T-helper 2 cell treated with Interferon-gamma antibody and Interleukin-4, amounts not matched to agents 100 ng/mL and 5 ng/mL, for 36 hours (primary cell): ENCODE results near the gene OR1N2. TPM values are rescaled to one million over a fixed set of nuclear protein-coding genes. Genes with fewer than 3 reads are reported as not detected.
"Not testable (repeated sequence)": the region's sequence is repeated elsewhere in the genome, so short reads cannot be mapped to it uniquely, and the experiment has no call there.

ENCODE experiments used
- intact Hi-C: fragments of 100-400 bp; cut with micrococcal nuclease; formaldehyde crosslinking; loops from one replicate; pipeline ENCODE4 v1.15.1; 2023
- total RNA-seq: library from RNA; stranded (reverse); gene quantifications from 2 replicates; pipeline ENCODE4 v1.2.3, GENCODE V29; 2022

OR1N2 gene
- total RNA-seq, result not detected in 2 replicates

DNA sequence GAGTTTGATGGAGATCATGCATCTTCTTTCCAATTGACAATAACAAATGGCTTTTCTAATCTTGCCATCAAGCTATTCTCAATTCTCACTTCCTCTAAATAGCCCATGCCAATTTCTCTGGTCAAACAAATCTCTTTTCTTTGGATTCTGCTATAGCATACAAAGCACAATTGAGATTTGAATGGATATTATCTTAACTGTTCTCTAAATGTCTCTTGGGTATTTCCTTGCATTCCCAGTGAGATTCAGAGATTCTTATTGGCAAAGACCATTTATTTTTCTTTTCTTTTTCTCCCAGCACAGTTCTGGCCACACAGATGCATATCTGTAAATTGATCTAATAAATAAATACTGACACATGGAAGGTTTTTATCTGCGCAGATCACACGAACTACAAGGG, at the start of gene OR1N2:
Gene OR1N2, plus strand, starts transcription at position 301 of the 400 bp plus-strand sequence. CDS start 100 bp downstream, outside the sequence.
- intact Hi-C loops, result no loop called here

DNA sequence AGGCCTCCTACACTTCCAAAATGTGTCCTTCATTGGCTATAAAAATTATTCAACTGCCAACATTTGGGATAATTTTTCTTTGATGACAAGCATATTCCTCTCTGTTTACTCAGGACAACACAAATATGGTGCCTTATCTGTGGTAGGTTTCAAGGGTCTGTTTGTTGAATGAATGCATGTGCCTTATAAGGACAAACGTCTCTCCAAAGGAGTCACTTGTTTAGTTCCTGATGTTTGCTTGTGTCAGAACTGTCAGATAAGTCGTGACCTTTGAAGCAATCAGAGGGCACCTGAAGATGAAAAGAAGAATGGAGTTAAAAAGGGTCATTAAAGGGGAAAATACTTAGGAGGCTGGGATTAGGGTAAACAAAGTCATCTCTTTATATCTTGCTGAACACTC, 45.9 kb upstream of the OR1N2 start:
- intact Hi-C loops, result no loop called here

GRCh38 chr9:122510502-122510901, 42.4 kb upstream of the OR1N2 start, which contains the start of gene OR1J2:
OR1J2 (plus strand) TSS chr9:122510802; CDS start chr9:122510802, 0 bp downstream.
- intact Hi-C loops, result no loop called here

DNA sequence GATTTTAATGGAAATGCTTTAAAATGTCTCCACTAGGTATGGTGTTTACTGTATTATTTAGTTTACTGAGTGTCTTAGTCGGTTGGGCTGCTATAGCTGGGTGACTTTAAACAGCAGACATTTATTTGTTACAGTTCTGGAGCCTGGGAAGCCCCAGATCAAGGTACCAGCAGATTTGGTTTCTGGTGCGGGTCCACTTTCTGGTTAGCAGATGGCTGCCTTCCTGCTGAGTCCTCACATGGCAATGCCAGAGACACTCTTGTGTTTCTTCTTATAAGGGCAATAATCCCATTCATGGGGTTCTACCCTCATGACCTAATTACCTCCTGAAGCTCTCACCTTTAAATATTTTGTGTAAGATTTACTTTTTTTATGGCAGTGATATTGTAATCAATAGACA, 34.7 kb upstream of the OR1N2 start:
- intact Hi-C loops, result no loop called here

DNA sequence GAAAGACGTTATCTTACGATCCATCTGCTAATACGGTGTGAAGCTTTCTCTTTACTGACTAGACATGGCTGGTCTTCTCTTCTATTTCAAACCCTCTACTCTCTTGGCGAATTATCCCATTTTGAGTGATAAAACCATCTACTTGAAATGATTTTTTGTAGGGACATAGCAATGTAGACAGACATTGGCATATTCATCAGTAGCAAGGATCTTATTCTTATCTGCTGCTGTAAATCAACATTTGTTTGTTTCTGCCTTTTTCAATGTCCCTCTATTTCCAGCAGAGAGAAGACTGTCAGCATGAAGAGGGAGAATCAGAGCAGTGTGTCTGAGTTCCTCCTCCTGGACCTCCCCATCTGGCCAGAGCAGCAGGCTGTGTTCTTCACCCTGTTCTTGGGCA, 34.1 kb upstream of the OR1N2 start, which contains the start of gene OR1J4:
Gene OR1J4, plus strand, starts transcription at position 301 of the 400 bp plus-strand sequence. Its CDS starts 0 bp downstream, at position 301.
- intact Hi-C loops, result no loop called here

DNA sequence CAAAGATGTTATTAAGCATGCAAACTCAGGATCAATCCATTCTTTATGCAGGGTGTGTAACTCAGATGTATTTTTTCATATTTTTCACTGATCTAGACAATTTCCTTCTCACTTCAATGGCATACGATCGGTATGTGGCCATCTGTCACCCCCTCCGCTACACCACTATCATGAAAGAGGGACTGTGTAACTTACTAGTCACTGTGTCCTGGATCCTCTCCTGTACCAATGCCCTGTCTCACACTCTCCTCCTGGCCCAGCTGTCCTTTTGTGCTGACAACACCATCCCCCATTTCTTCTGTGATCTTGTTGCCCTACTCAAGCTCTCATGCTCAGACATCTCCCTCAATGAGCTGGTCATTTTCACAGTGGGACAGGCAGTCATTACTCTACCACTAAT, 33.5 kb upstream of the OR1N2 start:
- intact Hi-C loops, result no loop called here

DNA sequence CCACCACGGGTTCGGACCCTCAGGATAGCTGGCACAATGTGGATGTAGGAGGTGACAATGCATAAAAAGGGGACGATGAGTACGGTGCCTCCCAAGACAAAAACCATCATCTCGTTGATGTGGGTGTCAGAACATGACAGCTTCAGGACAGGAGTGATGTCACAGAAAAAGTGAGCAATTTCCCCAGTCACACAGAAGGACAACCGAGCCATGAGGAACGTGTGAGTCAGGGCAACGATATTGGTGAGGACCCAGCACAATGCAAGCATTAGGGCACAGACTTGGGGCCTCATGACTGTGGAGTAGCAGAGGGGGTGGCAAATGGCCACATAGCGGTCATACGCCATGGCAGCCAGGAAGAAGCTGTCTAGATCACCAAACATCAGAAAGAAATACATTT, 26.3 kb upstream of the OR1N2 start:
- intact Hi-C loops, result no loop called here

DNA sequence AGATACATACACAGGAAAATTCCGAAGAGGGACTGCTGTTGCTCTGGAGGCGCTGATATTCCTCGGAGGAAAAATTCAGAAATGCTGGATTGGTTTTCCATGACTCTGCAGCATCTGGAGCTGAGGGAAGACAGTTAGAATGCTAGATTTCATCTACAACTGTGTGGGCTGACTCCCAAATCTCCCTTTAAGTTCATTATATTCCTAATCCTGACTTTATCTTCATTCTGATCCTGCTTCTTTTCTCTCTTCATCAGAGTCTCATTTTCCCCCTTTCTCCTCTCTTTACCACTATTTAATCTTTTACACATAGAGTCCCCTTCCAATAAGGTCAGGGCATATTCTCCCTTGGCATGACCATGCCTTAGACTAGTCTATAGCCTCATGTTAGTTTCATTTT, 25.7 kb upstream of the OR1N2 start, which contains the start of gene OR1N1:
Gene OR1N1, minus strand, starts transcription at position 101 of the 400 bp plus-strand sequence. Its CDS starts 0 bp downstream, at position 101.
- intact Hi-C loops, result no loop called here

- intact Hi-C loops, result not testable (repeated sequence)
These were observed 21.8 kb upstream of the OR1N2 start for GRCh38 chr9:122531157-122531556.

DNA sequence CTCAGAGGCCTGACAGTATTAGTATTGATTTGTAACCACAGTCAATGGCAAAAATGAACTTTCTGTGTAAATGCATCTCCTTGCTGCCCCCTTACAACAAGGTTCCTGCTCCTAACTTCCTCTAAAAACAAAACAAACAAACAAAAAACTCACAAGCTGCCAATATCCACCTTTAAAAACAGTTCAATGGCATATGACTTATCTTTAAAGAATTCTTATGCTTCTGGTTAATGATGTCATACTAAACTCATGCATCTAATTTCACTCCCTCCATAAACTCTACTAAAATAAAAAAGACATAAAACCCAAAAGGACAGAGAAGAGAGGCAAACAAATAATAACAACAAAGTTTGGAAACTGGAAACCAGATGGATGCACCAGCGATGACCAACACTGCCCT, 16.8 kb upstream of the OR1N2 start:
- intact Hi-C loops, result no loop called here

- intact Hi-C loops, result not testable (repeated sequence)
These were observed 15.8 kb upstream of the OR1N2 start for GRCh38 chr9:122537066-122537465.

- intact Hi-C loops, result no loop called here
These were observed 14.2 kb upstream of the OR1N2 start for GRCh38 chr9:122538757-122539156.

GRCh38 chr9:122546196-122546595, 6.7 kb upstream of the OR1N2 start:
- intact Hi-C loops, result no loop called here

DNA sequence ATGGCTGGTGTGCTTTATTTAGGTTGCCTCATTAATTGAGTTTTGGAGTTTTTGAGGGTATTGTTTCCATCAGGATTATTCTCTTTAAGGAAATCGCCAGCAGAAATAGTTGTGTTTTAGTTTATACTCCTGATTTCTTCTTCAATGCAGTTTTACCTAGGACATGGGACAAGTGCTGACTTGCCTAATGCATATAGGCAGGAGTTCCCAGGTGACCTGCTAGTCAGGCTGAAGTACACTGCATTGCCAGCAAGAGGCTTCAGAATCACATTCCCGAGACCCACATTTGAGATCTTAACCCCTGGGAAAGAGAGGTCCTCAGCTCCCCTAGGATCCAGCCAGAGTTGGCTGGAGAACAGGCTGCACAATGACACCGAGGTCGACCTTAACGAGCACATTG, 1.5 kb upstream of the OR1N2 start:
- intact Hi-C loops, result no loop called here

- intact Hi-C loops, result no loop called here
These were observed 8.5 kb downstream of the OR1N2 start for GRCh38 chr9:122561446-122561845.

- intact Hi-C loops, result no loop called here
These were observed 9.3 kb downstream of the OR1N2 start for GRCh38 chr9:122562134-122562760.

DNA sequence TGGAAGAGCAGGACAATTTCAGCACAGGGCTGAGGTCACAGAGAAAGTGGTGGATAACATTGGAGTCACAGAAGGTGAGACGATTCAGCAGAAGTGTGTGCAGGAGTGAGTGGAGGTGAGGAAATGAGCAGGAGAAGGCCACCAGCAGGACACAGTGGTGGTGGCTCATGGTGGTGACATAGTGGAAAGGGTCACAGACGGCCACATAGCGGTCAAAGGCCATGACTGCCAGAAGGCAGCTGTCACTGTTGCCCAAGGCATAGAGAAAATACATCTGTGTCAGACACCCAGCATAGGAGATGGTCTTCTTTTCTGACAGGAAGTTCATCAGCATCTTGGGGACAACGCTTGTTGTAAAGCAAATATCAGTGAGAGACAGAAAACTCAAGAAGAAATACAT, 15.0 kb downstream of the OR1N2 start:
- intact Hi-C loops, result no loop called here

GRCh38 chr9:122572456-122572855, 19.5 kb downstream of the OR1N2 start:
- intact Hi-C loops, result no loop called here

GRCh38 chr9:122579874-122580273, 27.0 kb downstream of the OR1N2 start:
- intact Hi-C loops, result no loop called here

DNA sequence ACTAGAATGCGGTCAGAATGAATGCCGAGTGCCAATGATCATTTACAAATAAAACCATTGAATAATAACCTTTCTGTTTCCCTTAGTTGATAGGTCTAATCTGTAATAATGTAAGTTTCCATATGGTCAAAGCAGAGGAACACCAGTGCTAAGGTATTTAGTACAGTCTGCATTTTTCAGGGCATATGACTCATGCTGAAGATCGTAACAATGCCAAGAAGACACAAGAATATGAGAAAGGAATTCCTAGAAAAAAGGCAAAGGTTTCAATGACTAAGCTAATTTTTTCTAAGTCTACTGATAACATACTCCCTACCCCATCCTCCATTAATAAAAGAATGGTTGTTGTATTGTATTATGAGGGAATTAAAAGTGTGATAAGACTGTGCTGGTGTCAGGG, 27.4 kb downstream of the OR1N2 start:
- intact Hi-C loops, result no loop called here

DNA sequence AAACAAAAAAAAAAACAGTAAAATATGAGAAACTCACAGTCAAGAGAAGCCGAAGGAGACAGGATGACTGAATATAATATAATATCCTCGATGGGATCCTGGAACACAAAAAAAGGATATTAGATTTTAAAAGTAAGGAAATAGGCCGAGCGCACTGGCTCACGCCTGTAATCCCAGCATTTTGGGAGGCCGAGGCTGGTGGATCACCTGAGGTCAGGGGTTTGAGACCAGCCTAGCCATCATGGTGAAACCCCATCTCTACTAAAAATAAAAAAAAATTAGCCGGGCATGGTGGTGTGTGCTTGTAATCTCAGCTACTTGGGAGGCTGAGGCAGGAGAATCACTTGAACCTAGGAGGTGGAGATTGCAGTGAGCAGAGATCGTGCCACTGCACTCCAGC, 30.4 kb downstream of the OR1N2 start, which contains the start of gene OR1L8:
Gene OR1L8, minus strand, starts transcription at position 101 of the 400 bp plus-strand sequence. CDS start 14,907 bp downstream, outside the sequence.
- intact Hi-C loops, result not testable (repeated sequence)
